GM20000 (cell line): ENCODE data around the gene ANKMY2.
"Not testable (repeated sequence)": the region's sequence is repeated elsewhere in the genome, so short reads cannot be mapped to it uniquely, and the experiment has no call there.

Experiments
- DNase-seq: peaks from one replicate; pipeline ENCODE4 v3.0.0; 2012; ENCODE audit warnings: low spot score
- CTCF ChIP-seq: IDR thresholded peaks from 2 replicates; pipeline ENCODE4 v1.5.1; 2012; ENCODE audit warnings: mild to moderate bottlenecking, control low read depth; ENCODE audit errors: extremely low read depth, missing control alignments

The ANKMY2 gene

GRCh38 chr7:16599860-16600259 is 45.7 kb downstream of the ANKMY2 start:
- DNase-seq = no peak
- TF ChIP-seq CTCF = no peak

- TF ChIP-seq CTCF = no peak
- DNase-seq = no peak
Measured at GRCh38 chr7:16598015-16598414, 47.5 kb downstream of the ANKMY2 start.

- not testable (repeated sequence) for DNase-seq
Measured at GRCh38 chr7:16595596-16595995, 50.0 kb downstream of the ANKMY2 start.

GRCh38 chr7:16594676-16595075 is 50.9 kb downstream of the ANKMY2 start:
- TF ChIP-seq CTCF = no peak
- no peak for DNase-seq

- no peak for DNase-seq
- TF ChIP-seq CTCF = no peak
Measured at GRCh38 chr7:16594061-16594460, 51.5 kb downstream of the ANKMY2 start.

GRCh38 chr7:16592395-16592794 is 53.2 kb downstream of the ANKMY2 start:
- TF ChIP-seq CTCF = no peak
- no peak for DNase-seq

- DNase-seq = no peak
- TF ChIP-seq CTCF = no peak
Measured at GRCh38 chr7:16590424-16590823, 55.1 kb downstream of the ANKMY2 start.

GRCh38 chr7:16589881-16590280 is 55.7 kb downstream of the ANKMY2 start:
- no peak for TF ChIP-seq CTCF
- no peak for DNase-seq
